IPS-20b (cell line): ENCODE data around the gene CNOT2.

Experiments
- H3K27ac ChIP-seq: one replicate; pipeline ENCODE4 v1.5.1; 2013; ENCODE audit warnings: low read length
- H3K27me3 ChIP-seq: 2 replicates; pipeline ENCODE4 v1.6.1; 2013; ENCODE audit warnings: mild to moderate bottlenecking, low read length, inconsistent platforms; ENCODE audit not compliant: insufficient read depth
- H3K36me3 ChIP-seq: 2 replicates; pipeline ENCODE4 v1.6.1; 2013; ENCODE audit warnings: low read depth, mild to moderate bottlenecking, inconsistent platforms, low read length, moderate library complexity; ENCODE audit not compliant: insufficient read depth
- H3K4me1 ChIP-seq: 2 replicates; pipeline ENCODE4 v1.6.1; 2013; ENCODE audit warnings: mild to moderate bottlenecking, control low read depth, inconsistent platforms, low read length, moderate library complexity; ENCODE audit not compliant: insufficient read depth
- H3K4me3 ChIP-seq: 2 replicates; pipeline ENCODE4 v1.5.1; 2013; ENCODE audit warnings: mild to moderate bottlenecking, low read length, inconsistent platforms
- H3K9ac ChIP-seq: 2 replicates; pipeline ENCODE4 v1.6.1; 2013; ENCODE audit warnings: low read depth, mild to moderate bottlenecking, inconsistent platforms, low read length, moderate library complexity
- H3K9me3 ChIP-seq: 2 replicates; pipeline ENCODE4 v1.6.1; 2013; ENCODE audit warnings: mild to moderate bottlenecking, low read depth, low read length, inconsistent platforms; ENCODE audit not compliant: insufficient read depth

The CNOT2 gene

GRCh38 chr12:70240673-70241072 is 2.6 kb upstream of the CNOT2 start:
- Histone ChIP-seq H3K4me1 (peaks cover 18% of the 10 kb centered on the region; the same call in 1 of the 2 replicates), H3K4me3 (no peak overlapping the region), H3K36me3 (peaks cover 47% of the 10 kb centered on the region), H3K9me3 (no peaks in the 10 kb centered on the region), H3K9ac (no peak overlapping the region), H3K27ac (no peak overlapping the region), H3K27me3 (no peaks in the 10 kb centered on the region)

DNA sequence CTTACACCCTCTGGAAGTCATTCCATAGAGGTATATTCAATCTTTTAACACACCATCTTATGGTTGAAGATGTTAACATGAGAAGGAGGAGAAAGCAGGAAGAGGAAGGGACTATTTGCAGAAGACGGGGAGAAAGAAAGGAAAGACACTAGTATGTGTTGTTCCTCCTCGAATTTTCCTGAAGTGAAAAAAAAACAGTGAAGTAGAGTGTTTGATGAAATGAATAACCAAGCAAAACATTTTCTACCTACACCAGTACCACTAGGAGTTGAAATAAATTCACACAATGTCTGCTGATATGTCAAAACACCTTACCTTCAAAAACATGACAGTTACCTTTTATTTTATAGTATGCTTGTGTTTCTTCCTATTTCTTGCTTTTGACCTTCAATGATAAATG is 1.4 kb upstream of the CNOT2 start:
- H3K4me1 ChIP-seq: peaks cover 22% of the 10 kb centered on the region; the same call in 1 of the 2 replicates
- peaks cover 42% of the 10 kb centered on the region for H3K36me3 ChIP-seq
- H3K27me3 ChIP-seq: no peaks in the 10 kb centered on the region
- H3K4me3 ChIP-seq: peak overlapping the region; percentile 90
- H3K9ac ChIP-seq: peak overlapping the region; percentile 98; the same call in 1 of the 2 replicates
- H3K9me3 ChIP-seq: no peaks in the 10 kb centered on the region
- H3K27ac ChIP-seq: peak overlapping the region; percentile 73

- peak overlapping the region; percentile 92 for H3K27ac ChIP-seq
- H3K4me1 ChIP-seq: peaks cover 23% of the 10 kb centered on the region; the same call in 1 of the 2 replicates
- no peaks in the 10 kb centered on the region for H3K9me3 ChIP-seq
- H3K27me3 ChIP-seq: no peaks in the 10 kb centered on the region
- H3K36me3 ChIP-seq: peaks cover 29% of the 10 kb centered on the region
- H3K4me3 ChIP-seq: peak overlapping the region; percentile 90
- H3K9ac ChIP-seq: peak overlapping the region; percentile 98
These were observed 508 bp downstream of the CNOT2 start for GRCh38 chr12:70243510-70244371.

DNA sequence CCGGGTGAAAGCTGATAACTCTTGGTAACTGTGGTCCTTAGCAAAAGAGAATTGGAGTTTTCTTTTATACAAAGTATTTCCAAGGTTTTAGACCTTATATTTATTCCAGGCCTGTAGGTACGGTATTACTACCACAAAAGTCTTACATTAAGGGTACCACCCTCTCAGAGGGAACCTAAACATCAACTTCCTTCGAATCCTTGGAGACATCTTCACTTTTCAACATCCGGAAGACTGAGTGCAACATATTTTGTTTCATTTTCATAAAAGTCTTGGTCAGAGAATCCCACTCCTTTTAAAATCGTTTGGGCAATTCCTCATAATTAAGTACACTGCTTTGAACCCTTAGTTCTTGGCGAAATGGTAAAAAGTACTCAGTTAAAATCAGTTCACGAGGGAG is 1.2 kb downstream of the CNOT2 start:
- Histone ChIP-seq H3K4me1 (peaks cover 25% of the 10 kb centered on the region; the same call in 1 of the 2 replicates), H3K9ac (peak overlapping the region; percentile 98), H3K27ac (peak overlapping the region; percentile 92), H3K9me3 (no peaks in the 10 kb centered on the region), H3K4me3 (peak overlapping the region; percentile 90), H3K27me3 (no peaks in the 10 kb centered on the region), H3K36me3 (peaks cover 25% of the 10 kb centered on the region)

- H3K4me1 ChIP-seq: peaks cover 28% of the 10 kb centered on the region; the same call in 1 of the 2 replicates
These were observed 2.2 kb downstream of the CNOT2 start for GRCh38 chr12:70245458-70245857.

DNA sequence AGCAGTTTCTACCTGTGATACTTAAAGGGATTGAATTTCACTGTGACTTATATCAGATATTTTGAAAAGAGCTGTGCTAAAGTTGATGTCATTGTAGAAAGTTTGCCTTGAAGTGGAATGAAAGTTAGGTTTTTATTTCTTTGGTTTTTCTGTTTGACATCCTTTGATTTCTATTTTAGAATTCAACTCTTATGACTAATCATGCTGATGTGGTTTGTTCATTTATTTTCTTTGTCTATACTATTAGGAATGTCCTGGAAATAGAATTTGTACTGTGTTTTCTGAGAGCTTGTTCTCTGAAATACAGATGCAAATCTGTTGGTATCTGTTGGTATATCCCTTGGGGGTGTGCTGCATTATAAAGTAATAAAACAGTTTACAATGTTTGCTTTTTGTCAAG is 3.3 kb downstream of the CNOT2 start:
- H3K4me3 ChIP-seq: no peak overlapping the region

More at GRCh38 chr12:70245458-70245857, 2.2 kb downstream of the CNOT2 start:
- no peaks in the 10 kb centered on the region for H3K9me3 ChIP-seq
- H3K36me3 ChIP-seq: peaks cover 14% of the 10 kb centered on the region
- H3K9ac ChIP-seq: peak overlapping the region; percentile 98
- no peak overlapping the region for H3K27ac ChIP-seq
- no peaks in the 10 kb centered on the region for H3K27me3 ChIP-seq
- peak overlapping the region; percentile 90 for H3K4me3 ChIP-seq

GRCh38 chr12:70247653-70248199 is 4.5 kb downstream of the CNOT2 start:
- peaks cover 34% of the 10 kb centered on the region for H3K4me1 ChIP-seq
- peaks cover 3% of the 10 kb centered on the region; the same call in 1 of the 2 replicates for H3K36me3 ChIP-seq
- H3K27me3 ChIP-seq: no peaks in the 10 kb centered on the region
- H3K4me3 ChIP-seq: no peak overlapping the region
- no peak overlapping the region for H3K27ac ChIP-seq
- H3K9me3 ChIP-seq: no peaks in the 10 kb centered on the region
- no peak overlapping the region for H3K9ac ChIP-seq

More for the DNA sequence above, 3.3 kb downstream of the CNOT2 start:
- Histone ChIP-seq H3K27ac (no peak overlapping the region), H3K4me1 (peaks cover 39% of the 10 kb centered on the region), H3K36me3 (peaks cover 3% of the 10 kb centered on the region; the same call in 1 of the 2 replicates), H3K9ac (peak overlapping the region; percentile 46; the same call in 1 of the 2 replicates), H3K27me3 (no peaks in the 10 kb centered on the region), H3K9me3 (no peaks in the 10 kb centered on the region)

- peaks cover 3% of the 10 kb centered on the region; the same call in 1 of the 2 replicates for H3K36me3 ChIP-seq
- no peaks in the 10 kb centered on the region for H3K9me3 ChIP-seq
- no peak overlapping the region for H3K27ac ChIP-seq
- H3K27me3 ChIP-seq: no peaks in the 10 kb centered on the region
- peaks cover 34% of the 10 kb centered on the region for H3K4me1 ChIP-seq
- H3K4me3 ChIP-seq: no peak overlapping the region
- no peak overlapping the region for H3K9ac ChIP-seq
These were observed 5.6 kb downstream of the CNOT2 start for GRCh38 chr12:70248876-70249275.

GRCh38 chr12:70249903-70250302 is 6.7 kb downstream of the CNOT2 start:
- H3K36me3 ChIP-seq: peaks cover 3% of the 10 kb centered on the region; the same call in 1 of the 2 replicates
- no peak overlapping the region for H3K4me3 ChIP-seq
- H3K4me1 ChIP-seq: peaks cover 30% of the 10 kb centered on the region

DNA sequence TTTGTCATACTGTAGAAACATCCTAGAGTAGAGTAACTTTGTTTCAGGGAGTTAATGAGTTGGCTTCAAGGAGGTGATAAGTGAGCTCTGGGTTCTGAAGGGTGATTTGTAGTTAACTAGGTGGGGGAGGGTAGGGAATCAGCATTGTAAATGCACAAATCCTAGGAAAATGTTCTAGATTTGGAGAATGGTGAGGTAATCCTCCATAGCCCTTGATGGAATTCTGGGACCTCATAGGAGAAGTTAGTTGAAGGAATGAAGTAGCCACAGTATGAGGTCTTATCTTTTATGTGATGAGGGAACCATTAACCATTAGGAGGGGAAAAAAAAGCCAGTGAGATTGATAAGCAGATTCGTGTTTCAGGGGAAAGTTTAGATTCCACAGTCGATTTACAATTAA is 8.0 kb downstream of the CNOT2 start:
- Histone ChIP-seq H3K9me3 (no peaks in the 10 kb centered on the region), H3K9ac (no peak overlapping the region), H3K36me3 (peaks cover 3% of the 10 kb centered on the region; the same call in 1 of the 2 replicates), H3K27me3 (no peaks in the 10 kb centered on the region), H3K4me3 (peak overlapping the region; percentile 17; the same call in 1 of the 2 replicates), H3K27ac (no peak overlapping the region), H3K4me1 (peaks cover 28% of the 10 kb centered on the region)

More at GRCh38 chr12:70249903-70250302, 6.7 kb downstream of the CNOT2 start:
- no peak overlapping the region for H3K9ac ChIP-seq
- H3K27ac ChIP-seq: no peak overlapping the region
- H3K27me3 ChIP-seq: no peaks in the 10 kb centered on the region
- no peaks in the 10 kb centered on the region for H3K9me3 ChIP-seq

GRCh38 chr12:70251661-70252060 is 8.4 kb downstream of the CNOT2 start:
- H3K27me3 ChIP-seq: no peaks in the 10 kb centered on the region
- H3K9ac ChIP-seq: no peak overlapping the region
- peaks cover 29% of the 10 kb centered on the region for H3K4me1 ChIP-seq
- no peak overlapping the region for H3K4me3 ChIP-seq
- peaks cover 3% of the 10 kb centered on the region; the same call in 1 of the 2 replicates for H3K36me3 ChIP-seq
- no peaks in the 10 kb centered on the region for H3K9me3 ChIP-seq
- H3K27ac ChIP-seq: no peak overlapping the region
